GM12874 (cell line): ENCODE results near the gene CDH22.

Source experiments
- CTCF ChIP-seq: IDR thresholded peaks from 2 replicates; pipeline ENCODE4 v1.5.1; 2011; ENCODE audit warnings: low read depth, mild to moderate bottlenecking, control low read depth, low read length, moderate library complexity; ENCODE audit not compliant: insufficient read depth

Gene CDH22

GRCh38 chr20:46183768-46184167 is 124.5 kb downstream of the CDH22 start:
- no peak for TF ChIP-seq CTCF

- TF ChIP-seq CTCF, result no peak
Measured at GRCh38 chr20:46182276-46183200, 125.8 kb downstream of the CDH22 start.

GRCh38 chr20:46179862-46180261 is 128.4 kb downstream of the CDH22 start:
- TF ChIP-seq CTCF, result no peak

- no peak for TF ChIP-seq CTCF
Measured at GRCh38 chr20:46178891-46179290, 129.4 kb downstream of the CDH22 start.

- TF ChIP-seq CTCF, result no peak
Measured at GRCh38 chr20:46177768-46178167, 130.5 kb downstream of the CDH22 start.

GRCh38 chr20:46176739-46177378 is 131.4 kb downstream of the CDH22 start:
- no peak for TF ChIP-seq CTCF

GRCh38 chr20:46175127-46175494 is 133.2 kb downstream of the CDH22 start:
- no peak for TF ChIP-seq CTCF
